HEK293 (cell line): ENCODE data around the gene PCSK1.

ENCODE experiments used
- PRDM1 ChIP-seq: fragments of 450-650 bp; formaldehyde crosslinking; IDR thresholded peaks from 2 replicates; pipeline ENCODE4; 2016; ENCODE audit warnings: missing biosample characterization, missing genetic modification characterization
- ZBTB21 ChIP-seq: fragments of 450-650 bp; formaldehyde crosslinking; IDR thresholded peaks from 2 replicates; pipeline ENCODE4 v1.5.1; 2017; ENCODE audit warnings: missing biosample characterization, missing genetic modification characterization
- ZNF514 ChIP-seq: fragments of 450-650 bp; formaldehyde crosslinking; IDR thresholded peaks from 2 replicates; pipeline ENCODE4 v1.5.1; 2016; ENCODE audit warnings: missing biosample characterization, missing genetic modification characterization
- ZNF529 ChIP-seq: fragments of 450-650 bp; formaldehyde crosslinking; IDR thresholded peaks from 2 replicates; pipeline ENCODE4 v1.5.1; 2017; ENCODE audit warnings: missing genetic modification characterization, missing biosample characterization; ENCODE audit not compliant: insufficient replicate concordance
- ZNF777 ChIP-seq: fragments of 450-650 bp; formaldehyde crosslinking; IDR thresholded peaks from 2 replicates; pipeline ENCODE4 v1.5.1; 2017; ENCODE audit warnings: missing biosample characterization, missing genetic modification characterization, borderline replicate concordance
- TF ChIP-seq, protein P1 (sequence below): fragments of 450-650 bp; formaldehyde crosslinking; IDR thresholded peaks from 2 replicates; pipeline ENCODE4 v1.5.1; 2016; ENCODE audit warnings: missing biosample characterization, missing genetic modification characterization
- TF ChIP-seq, protein P2 (sequence below): fragments of 450-650 bp; formaldehyde crosslinking; IDR thresholded peaks from 2 replicates; pipeline ENCODE4 v1.5.1; 2016; ENCODE audit warnings: missing biosample characterization, missing genetic modification characterization
- TF ChIP-seq, protein P3 (sequence below): fragments of 450-650 bp; IDR thresholded peaks from 2 replicates; pipeline ENCODE4 v1.5.1; 2018; ENCODE audit warnings: missing biosample characterization, mild to moderate bottlenecking, missing genetic modification characterization
- TF ChIP-seq, protein P4 (sequence below): fragments of 450-650 bp; formaldehyde crosslinking; IDR thresholded peaks from 2 replicates; pipeline ENCODE4 v1.5.1; 2017; ENCODE audit warnings: missing biosample characterization, missing genetic modification characterization
- TF ChIP-seq, protein P5 (sequence below): fragments of 450-650 bp; formaldehyde crosslinking; IDR thresholded peaks from 2 replicates; pipeline ENCODE4 v1.5.1; 2016; ENCODE audit warnings: missing biosample characterization, missing genetic modification characterization

DNA sequence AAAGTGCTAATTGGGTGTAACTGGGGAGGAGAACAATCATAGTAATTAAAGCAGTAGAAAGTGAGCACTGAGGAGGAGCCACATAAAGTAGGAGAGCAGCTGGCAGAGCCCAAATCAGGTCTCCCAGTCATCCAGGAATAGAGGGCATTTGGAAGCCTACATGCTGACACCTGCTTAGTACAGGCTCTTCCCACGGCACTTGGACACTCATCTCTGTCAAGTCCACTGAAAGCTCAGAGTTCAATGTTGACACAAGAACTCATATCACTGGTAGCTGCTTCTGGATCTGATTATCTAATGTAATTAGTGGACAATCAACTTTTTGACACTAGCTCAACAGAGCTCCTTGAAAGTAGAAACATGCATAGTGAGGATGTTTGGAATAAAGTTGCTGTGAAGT, 45.9 kb upstream of the PCSK1 start:
- TF ChIP-seq, protein P1, sequence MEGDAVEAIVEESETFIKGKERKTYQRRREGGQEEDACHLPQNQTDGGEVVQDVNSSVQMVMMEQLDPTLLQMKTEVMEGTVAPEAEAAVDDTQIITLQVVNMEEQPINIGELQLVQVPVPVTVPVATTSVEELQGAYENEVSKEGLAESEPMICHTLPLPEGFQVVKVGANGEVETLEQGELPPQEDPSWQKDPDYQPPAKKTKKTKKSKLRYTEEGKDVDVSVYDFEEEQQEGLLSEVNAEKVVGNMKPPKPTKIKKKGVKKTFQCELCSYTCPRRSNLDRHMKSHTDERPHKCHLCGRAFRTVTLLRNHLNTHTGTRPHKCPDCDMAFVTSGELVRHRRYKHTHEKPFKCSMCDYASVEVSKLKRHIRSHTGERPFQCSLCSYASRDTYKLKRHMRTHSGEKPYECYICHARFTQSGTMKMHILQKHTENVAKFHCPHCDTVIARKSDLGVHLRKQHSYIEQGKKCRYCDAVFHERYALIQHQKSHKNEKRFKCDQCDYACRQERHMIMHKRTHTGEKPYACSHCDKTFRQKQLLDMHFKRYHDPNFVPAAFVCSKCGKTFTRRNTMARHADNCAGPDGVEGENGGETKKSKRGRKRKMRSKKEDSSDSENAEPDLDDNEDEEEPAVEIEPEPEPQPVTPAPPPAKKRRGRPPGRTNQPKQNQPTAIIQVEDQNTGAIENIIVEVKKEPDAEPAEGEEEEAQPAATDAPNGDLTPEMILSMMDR: no peak
- TF ChIP-seq PRDM1: no peak
- TF ChIP-seq, protein P2, sequence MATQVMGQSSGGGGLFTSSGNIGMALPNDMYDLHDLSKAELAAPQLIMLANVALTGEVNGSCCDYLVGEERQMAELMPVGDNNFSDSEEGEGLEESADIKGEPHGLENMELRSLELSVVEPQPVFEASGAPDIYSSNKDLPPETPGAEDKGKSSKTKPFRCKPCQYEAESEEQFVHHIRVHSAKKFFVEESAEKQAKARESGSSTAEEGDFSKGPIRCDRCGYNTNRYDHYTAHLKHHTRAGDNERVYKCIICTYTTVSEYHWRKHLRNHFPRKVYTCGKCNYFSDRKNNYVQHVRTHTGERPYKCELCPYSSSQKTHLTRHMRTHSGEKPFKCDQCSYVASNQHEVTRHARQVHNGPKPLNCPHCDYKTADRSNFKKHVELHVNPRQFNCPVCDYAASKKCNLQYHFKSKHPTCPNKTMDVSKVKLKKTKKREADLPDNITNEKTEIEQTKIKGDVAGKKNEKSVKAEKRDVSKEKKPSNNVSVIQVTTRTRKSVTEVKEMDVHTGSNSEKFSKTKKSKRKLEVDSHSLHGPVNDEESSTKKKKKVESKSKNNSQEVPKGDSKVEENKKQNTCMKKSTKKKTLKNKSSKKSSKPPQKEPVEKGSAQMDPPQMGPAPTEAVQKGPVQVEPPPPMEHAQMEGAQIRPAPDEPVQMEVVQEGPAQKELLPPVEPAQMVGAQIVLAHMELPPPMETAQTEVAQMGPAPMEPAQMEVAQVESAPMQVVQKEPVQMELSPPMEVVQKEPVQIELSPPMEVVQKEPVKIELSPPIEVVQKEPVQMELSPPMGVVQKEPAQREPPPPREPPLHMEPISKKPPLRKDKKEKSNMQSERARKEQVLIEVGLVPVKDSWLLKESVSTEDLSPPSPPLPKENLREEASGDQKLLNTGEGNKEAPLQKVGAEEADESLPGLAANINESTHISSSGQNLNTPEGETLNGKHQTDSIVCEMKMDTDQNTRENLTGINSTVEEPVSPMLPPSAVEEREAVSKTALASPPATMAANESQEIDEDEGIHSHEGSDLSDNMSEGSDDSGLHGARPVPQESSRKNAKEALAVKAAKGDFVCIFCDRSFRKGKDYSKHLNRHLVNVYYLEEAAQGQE (tag by site-specific recombination): no peak
- no peak for TF ChIP-seq ZBTB21 (tag by site-specific recombination)
- TF ChIP-seq, protein P3, sequence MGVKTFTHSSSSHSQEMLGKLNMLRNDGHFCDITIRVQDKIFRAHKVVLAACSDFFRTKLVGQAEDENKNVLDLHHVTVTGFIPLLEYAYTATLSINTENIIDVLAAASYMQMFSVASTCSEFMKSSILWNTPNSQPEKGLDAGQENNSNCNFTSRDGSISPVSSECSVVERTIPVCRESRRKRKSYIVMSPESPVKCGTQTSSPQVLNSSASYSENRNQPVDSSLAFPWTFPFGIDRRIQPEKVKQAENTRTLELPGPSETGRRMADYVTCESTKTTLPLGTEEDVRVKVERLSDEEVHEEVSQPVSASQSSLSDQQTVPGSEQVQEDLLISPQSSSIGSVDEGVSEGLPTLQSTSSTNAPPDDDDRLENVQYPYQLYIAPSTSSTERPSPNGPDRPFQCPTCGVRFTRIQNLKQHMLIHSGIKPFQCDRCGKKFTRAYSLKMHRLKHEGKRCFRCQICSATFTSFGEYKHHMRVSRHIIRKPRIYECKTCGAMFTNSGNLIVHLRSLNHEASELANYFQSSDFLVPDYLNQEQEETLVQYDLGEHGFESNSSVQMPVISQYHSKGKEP (tag by site-specific recombination): no peak
- no peak for TF ChIP-seq ZNF514 (tag by site-specific recombination)
- TF ChIP-seq ZNF529 (tag by site-specific recombination): no peak
- no peak for TF ChIP-seq ZNF777 (tag by site-specific recombination)
- TF ChIP-seq, protein P4, sequence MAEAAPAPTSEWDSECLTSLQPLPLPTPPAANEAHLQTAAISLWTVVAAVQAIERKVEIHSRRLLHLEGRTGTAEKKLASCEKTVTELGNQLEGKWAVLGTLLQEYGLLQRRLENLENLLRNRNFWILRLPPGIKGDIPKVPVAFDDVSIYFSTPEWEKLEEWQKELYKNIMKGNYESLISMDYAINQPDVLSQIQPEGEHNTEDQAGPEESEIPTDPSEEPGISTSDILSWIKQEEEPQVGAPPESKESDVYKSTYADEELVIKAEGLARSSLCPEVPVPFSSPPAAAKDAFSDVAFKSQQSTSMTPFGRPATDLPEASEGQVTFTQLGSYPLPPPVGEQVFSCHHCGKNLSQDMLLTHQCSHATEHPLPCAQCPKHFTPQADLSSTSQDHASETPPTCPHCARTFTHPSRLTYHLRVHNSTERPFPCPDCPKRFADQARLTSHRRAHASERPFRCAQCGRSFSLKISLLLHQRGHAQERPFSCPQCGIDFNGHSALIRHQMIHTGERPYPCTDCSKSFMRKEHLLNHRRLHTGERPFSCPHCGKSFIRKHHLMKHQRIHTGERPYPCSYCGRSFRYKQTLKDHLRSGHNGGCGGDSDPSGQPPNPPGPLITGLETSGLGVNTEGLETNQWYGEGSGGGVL (tag by site-specific recombination): no peak
- TF ChIP-seq, protein P5, sequence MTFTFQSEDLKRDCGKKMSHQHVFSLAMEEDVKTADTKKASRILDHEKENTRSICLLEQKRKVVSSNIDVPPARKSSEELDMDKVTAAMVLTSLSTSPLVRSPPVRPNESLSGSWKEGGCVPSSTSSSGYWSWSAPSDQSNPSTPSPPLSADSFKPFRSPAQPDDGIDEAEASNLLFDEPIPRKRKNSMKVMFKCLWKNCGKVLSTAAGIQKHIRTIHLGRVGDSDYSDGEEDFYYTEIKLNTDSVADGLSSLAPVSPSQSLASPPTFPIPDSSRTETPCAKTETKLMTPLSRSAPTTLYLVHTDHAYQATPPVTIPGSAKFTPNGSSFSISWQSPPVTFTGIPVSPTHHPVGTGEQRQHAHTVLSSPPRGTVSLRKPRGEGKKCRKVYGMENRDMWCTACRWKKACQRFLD (tag by site-specific recombination): no peak
